Brain microvascular endothelial cell (primary cell): ENCODE data around the gene SEMA3F.

Experiments used
- DNase-seq: peaks from one replicate; pipeline ENCODE4 v3.0.0-alpha.2; 2020
- H3K27ac ChIP-seq: fragments of 250-450 bp; sonication (Bioruptor Pico); 2 replicates; pipeline ENCODE4 v1.5.1; 2020; ENCODE audit warnings: mild to moderate bottlenecking, moderate library complexity
- H3K27me3 ChIP-seq: fragments of 250-450 bp; sonication (Bioruptor Pico); replicated peaks from 2 replicates; pipeline ENCODE4 v1.5.1; 2020; ENCODE audit warnings: mild to moderate bottlenecking
- H3K36me3 ChIP-seq: fragments of 250-450 bp; sonication (Bioruptor Pico); replicated peaks from 2 replicates; pipeline ENCODE4 v1.5.1; 2020; ENCODE audit warnings: mild to moderate bottlenecking
- H3K4me3 ChIP-seq: 2 replicates; pipeline ENCODE4 v1.5.1; 2011; ENCODE audit warnings: low read depth, mild to moderate bottlenecking, control low read depth, low read length, moderate library complexity
- in situ Hi-C: cut with HindIII; loops from 2 replicates; pipeline ENCODE4 v1.10.0; 2017; ENCODE audit warnings: low sequenced_read_pairs, low pct_ligation_motif_present
- TF ChIP-seq, protein P1 (sequence below): IDR thresholded peaks from 2 replicates; pipeline ENCODE4 v1.5.1; 2011; ENCODE audit warnings: low read depth, mild to moderate bottlenecking, moderate library complexity, low read length, control low read depth, inconsistent platforms; ENCODE audit errors: missing control alignments

SEMA3F gene

DNA sequence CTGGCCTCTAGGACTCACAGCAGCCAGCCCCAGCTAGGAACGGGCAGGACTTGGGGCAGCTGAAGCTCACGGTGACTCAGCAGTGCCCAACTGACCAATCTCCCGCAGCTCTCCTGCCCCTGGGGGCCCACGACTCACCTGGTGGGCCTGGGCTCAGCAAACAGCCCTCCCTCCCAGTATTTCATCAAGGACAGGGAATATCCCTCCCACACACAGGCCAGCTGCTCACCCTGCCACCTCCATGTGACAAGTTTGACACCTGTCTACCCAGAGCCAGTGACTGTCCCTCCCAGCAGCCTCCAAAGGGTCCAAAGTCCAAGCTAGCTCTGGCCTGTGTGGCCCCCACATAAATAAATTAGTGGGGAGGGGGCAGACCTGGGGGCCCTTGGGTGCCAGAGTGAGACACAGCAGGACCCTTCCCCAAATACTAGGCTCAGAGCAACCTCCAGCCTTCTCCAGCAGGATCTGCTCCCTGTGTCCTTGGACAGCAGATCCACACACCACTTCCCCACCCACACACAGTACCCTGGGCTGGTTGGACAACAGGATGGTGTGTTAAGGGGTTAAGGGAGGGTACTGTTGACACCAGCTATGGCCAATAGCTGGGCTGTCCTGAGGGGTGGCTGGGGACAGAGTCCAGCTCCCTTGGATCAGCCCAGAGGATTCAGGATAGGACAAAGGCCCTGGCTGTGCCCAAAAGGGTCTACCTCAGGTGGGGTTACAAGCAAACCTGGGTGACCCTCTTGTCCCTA, 40.6 kb downstream of the SEMA3F start:
- no peak for DNase-seq
- in situ Hi-C loops: no loop called here
- H3K4me3 ChIP-seq: no peak overlapping the region
- TF ChIP-seq, protein P1, sequence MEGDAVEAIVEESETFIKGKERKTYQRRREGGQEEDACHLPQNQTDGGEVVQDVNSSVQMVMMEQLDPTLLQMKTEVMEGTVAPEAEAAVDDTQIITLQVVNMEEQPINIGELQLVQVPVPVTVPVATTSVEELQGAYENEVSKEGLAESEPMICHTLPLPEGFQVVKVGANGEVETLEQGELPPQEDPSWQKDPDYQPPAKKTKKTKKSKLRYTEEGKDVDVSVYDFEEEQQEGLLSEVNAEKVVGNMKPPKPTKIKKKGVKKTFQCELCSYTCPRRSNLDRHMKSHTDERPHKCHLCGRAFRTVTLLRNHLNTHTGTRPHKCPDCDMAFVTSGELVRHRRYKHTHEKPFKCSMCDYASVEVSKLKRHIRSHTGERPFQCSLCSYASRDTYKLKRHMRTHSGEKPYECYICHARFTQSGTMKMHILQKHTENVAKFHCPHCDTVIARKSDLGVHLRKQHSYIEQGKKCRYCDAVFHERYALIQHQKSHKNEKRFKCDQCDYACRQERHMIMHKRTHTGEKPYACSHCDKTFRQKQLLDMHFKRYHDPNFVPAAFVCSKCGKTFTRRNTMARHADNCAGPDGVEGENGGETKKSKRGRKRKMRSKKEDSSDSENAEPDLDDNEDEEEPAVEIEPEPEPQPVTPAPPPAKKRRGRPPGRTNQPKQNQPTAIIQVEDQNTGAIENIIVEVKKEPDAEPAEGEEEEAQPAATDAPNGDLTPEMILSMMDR: no peak
- H3K36me3 ChIP-seq: no peaks in the 10 kb centered on the region
- H3K27ac ChIP-seq: no peak overlapping the region
- H3K27me3 ChIP-seq: peaks cover 11% of the 10 kb centered on the region

DNA sequence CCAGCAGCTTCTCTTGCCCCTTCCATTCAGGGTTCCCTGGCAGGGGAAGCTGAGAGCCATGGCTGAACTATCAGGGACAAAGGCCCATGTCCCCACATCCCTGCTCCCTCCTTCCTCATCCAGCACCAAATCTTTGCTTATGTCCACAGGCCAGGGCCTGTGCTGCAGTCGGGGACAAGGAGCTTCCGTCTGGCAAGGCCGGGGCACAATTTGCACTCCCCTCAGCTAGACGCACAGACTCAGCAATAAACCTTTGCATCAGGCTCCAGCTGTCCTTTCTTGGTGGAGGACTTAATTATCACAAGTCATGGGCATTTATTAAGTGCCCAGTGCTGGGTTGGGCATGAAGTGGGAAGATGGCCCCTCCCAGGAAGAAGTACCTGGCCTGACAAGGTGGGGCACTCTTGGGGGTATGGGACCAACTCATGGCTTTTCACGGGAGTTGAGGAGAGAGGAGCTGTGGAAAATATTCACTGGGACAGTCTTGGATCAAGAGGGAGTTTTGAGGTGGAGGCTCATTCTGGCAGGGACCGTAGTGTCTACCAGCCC, 41.2 kb downstream of the SEMA3F start:
- TF ChIP-seq, protein P1: no peak
- Histone ChIP-seq H3K4me3 (no peak overlapping the region), H3K36me3 (no peaks in the 10 kb centered on the region), H3K27me3 (peaks cover 11% of the 10 kb centered on the region), H3K27ac (no peak overlapping the region)
- no peak for DNase-seq
- in situ Hi-C loops: no loop called here

DNA sequence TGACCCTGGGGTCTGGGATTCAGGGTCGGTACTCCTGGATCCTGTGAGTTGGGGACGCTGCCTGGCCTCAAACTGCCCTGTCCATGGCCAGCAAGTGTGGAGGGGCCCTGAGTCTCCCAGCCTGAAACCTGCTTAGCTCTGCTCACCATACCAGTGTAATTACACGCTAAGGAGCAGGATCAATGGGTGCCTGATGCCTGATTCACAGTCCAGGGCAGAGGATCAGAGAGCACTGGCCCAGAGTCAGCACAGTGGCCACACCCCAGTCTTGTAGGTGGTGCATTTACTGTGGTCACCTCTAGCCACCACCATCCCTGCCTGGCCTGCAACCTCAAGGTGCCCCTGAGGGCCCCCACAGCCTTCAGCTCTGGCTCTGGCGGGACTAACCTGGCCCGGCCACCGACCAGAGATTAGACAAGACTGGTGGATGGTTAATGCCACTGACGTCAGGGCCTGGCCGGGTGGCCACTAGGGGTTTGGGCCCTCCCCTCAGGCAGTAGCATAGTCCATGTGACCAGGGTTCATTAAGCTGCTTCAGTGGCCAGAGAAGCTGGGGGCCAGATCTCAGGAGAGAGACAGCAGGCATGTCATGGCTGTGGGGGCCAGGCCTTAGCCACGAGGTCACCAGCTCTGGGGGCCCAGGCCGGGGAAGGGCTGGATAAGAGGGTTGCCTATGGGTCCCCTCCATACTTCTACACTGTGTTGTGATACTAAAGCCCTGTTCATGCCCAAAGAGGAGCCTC, 46.6 kb downstream of the SEMA3F start:
- Histone ChIP-seq H3K36me3 (no peaks in the 10 kb centered on the region), H3K27me3 (peaks cover 36% of the 10 kb centered on the region), H3K4me3 (no peak overlapping the region), H3K27ac (no peak overlapping the region)
- in situ Hi-C loops: no loop called here
- no peak for DNase-seq
- TF ChIP-seq, protein P1: no peak

DNA sequence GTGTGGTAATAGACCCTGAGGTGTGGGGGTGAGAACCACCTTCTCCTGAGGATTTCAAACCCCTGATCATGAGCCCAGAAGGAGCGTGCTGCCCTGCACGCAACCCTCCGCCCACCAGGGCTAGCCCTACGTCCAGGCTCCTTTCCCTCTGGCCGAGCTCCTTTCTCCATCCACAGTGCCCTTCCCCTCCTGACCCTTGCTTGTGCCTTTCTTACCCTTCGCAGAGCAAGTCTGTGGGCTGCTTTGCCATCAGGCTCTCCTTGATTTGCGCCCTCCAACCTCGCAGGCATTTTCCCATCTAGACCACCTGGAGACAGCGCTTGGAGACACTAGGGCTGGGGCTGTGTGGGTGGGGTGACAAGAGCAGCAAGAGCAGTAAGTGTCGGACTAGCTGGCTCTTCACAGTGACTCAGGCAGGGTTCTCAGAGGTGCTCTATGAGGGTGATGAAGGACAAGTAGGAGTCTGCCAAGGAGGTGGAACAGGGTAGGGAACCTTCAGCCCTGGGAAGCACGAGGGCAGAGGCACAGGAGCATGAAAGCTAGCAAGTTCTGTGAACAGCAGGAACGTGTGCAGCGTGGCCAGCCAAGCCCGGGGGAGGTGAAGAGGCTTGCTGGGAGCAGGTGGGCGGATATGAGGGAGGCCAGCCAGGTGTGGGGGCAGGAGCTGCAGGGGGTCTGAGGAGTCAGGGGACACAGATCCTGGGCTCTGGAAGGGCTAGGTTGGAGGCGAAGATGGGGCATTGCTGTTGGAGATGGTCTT, 47.4 kb downstream of the SEMA3F start:
- Histone ChIP-seq H3K36me3 (no peaks in the 10 kb centered on the region), H3K27ac (no peak overlapping the region), H3K4me3 (no peak overlapping the region), H3K27me3 (peaks cover 36% of the 10 kb centered on the region)
- in situ Hi-C loops: no loop called here
- TF ChIP-seq, protein P1: no peak
- no peak for DNase-seq

DNA sequence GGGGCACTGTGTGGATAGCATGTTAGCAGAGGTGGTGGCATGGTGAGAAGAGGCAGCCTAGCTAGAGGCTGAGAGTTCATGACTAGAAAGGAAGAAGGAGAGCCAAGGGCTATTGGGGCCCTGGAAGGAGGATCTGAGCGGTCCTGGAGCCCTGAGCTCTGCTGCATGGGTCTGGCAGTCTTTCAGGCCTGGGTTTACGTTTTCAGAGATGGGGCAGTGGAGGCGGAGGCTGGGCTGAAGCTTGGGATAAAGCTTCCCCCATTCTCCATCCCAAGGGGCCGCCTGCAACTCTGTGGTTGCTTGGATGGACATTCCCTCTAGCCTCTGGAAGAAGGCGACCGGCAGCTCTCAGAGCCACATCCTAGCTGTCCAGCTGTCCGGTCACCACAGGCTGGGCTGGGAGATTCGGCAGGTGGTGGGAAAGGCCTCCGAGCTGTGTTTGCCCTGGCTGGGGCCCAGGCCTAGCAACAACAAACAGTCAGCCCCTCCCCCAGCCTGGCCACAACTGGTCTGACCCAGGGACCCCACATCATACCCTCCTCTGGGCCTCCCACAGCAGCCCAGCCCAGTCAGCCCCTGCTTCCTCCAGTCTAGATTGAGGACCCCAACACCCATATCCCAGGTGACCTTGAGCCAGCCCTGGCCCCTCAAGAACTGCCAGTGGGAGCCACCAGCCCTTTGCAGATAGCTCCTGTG, 48.1 kb downstream of the SEMA3F start:
- Histone ChIP-seq H3K4me3 (no peak overlapping the region), H3K36me3 (no peaks in the 10 kb centered on the region), H3K27ac (no peak overlapping the region), H3K27me3 (peaks cover 36% of the 10 kb centered on the region)
- no peak for DNase-seq
- in situ Hi-C loops: no loop called here
- TF ChIP-seq, protein P1: no peak
